ENCODE measurements around the gene ALDH1A2.

Gene ALDH1A2

GRCh38 chr15:57931570-57931969 lies 133.9 kb downstream of the ALDH1A2 start:
- DNase-seq: no peak

GRCh38 chr15:57927091-57927631 lies 138.3 kb downstream of the ALDH1A2 start:
- no peak for DNase-seq

- DNase-seq: no peak
These were observed 139.9 kb downstream of the ALDH1A2 start for GRCh38 chr15:57925650-57926049.

- no peak for DNase-seq
These were observed 140.9 kb downstream of the ALDH1A2 start for GRCh38 chr15:57924598-57924997.

GRCh38 chr15:57923750-57924149 lies 141.8 kb downstream of the ALDH1A2 start:
- DNase-seq: no peak

GRCh38 chr15:57923306-57923705 lies 142.2 kb downstream of the ALDH1A2 start:
- no peak for DNase-seq

- DNase-seq: no peak
These were observed 142.7 kb downstream of the ALDH1A2 start for GRCh38 chr15:57922776-57923175.

- DNase-seq: no peak
These were observed 144.1 kb downstream of the ALDH1A2 start for GRCh38 chr15:57921371-57921770.

GRCh38 chr15:57920911-57921310 lies 144.6 kb downstream of the ALDH1A2 start:
- no peak for DNase-seq

GRCh38 chr15:57919754-57920153 lies 145.8 kb downstream of the ALDH1A2 start:
- no peak for DNase-seq

- no peak for DNase-seq
These were observed 147.5 kb downstream of the ALDH1A2 start for GRCh38 chr15:57917998-57918397.

GRCh38 chr15:57916695-57917094 lies 148.8 kb downstream of the ALDH1A2 start:
- no peak for DNase-seq

- DNase-seq: no peak
These were observed 149.5 kb downstream of the ALDH1A2 start for GRCh38 chr15:57915827-57916531.

- DNase-seq: no peak
These were observed 151.0 kb downstream of the ALDH1A2 start for GRCh38 chr15:57914350-57915055.

- DNase-seq: no peak
These were observed 154.3 kb downstream of the ALDH1A2 start for GRCh38 chr15:57911247-57911646.

GRCh38 chr15:57910672-57911071 lies 154.8 kb downstream of the ALDH1A2 start:
- DNase-seq: no peak

- no peak for DNase-seq
These were observed 156.1 kb downstream of the ALDH1A2 start for GRCh38 chr15:57909388-57909787.

- DNase-seq: no peak
These were observed 161.9 kb downstream of the ALDH1A2 start for GRCh38 chr15:57903626-57904025.

Data from SIG-M5 (cell line).